ENCODE measurements around the gene CCS. TPM values are rescaled to one million over a fixed set of nuclear protein-coding genes. Genes with fewer than 3 reads are reported as not detected.

CCS gene
- total RNA-seq, 1 donor from 2014 or later = 40.5 TPM

DNA sequence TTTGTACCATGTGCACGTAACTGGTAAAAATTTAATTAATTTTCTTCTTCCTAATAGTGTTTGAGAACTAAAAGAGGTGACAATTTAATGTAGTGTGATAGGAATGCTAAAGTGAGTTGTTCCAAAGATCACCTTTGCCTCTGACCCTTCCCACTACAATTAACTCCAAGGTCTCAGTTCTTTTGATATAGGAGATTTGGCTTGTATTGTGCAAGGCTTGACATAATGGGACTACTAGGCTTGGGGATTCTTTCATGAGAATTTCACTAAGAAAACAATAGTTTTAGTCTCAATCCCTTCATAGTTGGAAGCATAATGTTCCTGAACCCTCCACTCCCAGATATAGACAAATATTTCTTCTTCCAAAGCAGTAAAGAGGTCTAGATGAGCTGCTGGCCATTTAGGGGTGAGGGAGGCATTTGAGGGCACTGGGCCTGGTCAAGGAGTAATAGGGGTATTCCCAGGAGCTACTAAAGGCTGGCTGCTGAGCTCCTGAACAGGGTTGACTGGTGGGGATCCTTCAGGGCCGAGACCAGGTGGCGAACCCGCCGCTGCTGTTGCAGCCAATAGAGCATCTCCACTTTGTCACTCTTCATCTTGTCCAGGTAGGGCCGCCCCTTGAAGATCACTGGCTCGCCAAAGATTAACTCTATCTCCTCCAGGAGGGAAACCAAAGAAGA lies 2.8 kb upstream of the CCS start:
- TF ChIP-seq, protein P1, sequence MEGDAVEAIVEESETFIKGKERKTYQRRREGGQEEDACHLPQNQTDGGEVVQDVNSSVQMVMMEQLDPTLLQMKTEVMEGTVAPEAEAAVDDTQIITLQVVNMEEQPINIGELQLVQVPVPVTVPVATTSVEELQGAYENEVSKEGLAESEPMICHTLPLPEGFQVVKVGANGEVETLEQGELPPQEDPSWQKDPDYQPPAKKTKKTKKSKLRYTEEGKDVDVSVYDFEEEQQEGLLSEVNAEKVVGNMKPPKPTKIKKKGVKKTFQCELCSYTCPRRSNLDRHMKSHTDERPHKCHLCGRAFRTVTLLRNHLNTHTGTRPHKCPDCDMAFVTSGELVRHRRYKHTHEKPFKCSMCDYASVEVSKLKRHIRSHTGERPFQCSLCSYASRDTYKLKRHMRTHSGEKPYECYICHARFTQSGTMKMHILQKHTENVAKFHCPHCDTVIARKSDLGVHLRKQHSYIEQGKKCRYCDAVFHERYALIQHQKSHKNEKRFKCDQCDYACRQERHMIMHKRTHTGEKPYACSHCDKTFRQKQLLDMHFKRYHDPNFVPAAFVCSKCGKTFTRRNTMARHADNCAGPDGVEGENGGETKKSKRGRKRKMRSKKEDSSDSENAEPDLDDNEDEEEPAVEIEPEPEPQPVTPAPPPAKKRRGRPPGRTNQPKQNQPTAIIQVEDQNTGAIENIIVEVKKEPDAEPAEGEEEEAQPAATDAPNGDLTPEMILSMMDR (IDR thresholded peaks at IDR 0.05) = no peak
- no peak for DNase-seq
- ATAC-seq = no peak

DNA sequence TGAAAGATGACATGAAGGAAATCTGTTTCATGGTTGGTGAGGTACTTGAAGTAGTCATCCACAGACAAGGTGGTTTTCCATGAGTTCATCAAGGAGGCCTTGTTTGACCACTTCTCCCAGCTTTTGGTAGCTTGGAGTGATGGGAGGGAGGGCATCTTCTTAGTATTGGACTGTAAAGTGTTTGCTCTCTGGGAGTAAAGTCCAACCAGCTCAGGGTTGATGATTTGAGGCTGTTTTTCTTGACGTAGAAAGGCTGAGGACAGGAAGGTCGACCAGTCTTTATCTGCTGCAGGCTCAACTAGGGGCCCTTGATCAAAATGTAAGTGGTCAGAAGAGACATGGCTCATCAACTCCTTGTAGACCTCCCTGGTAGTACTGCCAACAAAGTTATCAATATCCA lies 1.8 kb upstream of the CCS start:
- H3K27ac ChIP-seq = no peak overlapping the region
- H3K27me3 ChIP-seq (ENCODE audit: low read depth) = no peaks in the 10 kb centered on the region
- no peaks in the 10 kb centered on the region for H3K36me3 ChIP-seq
- ATAC-seq (no peak), DNase-seq (no peak)
- peaks cover 32% of the 10 kb centered on the region for H3K4me1 ChIP-seq
- intact Hi-C loops (cut with DNase I) = no loop called here
- no peaks in the 10 kb centered on the region for H3K9me3 ChIP-seq
- H3K4me3 ChIP-seq = no peak overlapping the region
- TF ChIP-seq, protein P1 (IDR thresholded peaks at IDR 0.05) = no peak

More for the DNA sequence above, 2.8 kb upstream of the CCS start:
- Histone ChIP-seq H3K4me1 (peaks cover 24% of the 10 kb centered on the region), H3K27me3 (ENCODE audit: low read depth) (no peaks in the 10 kb centered on the region), H3K36me3 (no peaks in the 10 kb centered on the region), H3K27ac (no peak overlapping the region), H3K4me3 (no peak overlapping the region), H3K9me3 (no peaks in the 10 kb centered on the region)
- intact Hi-C loops (cut with DNase I) = no loop called here

GRCh38 chr11:66593303-66593635 lies 284 bp downstream of the CCS start:
- H3K27ac ChIP-seq = peak overlapping the region; percentile 73
- H3K27me3 ChIP-seq (ENCODE audit: low read depth) = no peaks in the 10 kb centered on the region
- ATAC-seq (peak in 1 of 2 donors; percentile 32), DNase-seq (no peak)
- no peaks in the 10 kb centered on the region for H3K36me3 ChIP-seq
- TF ChIP-seq, protein P1 (IDR thresholded peaks at IDR 0.05) = no peak
- intact Hi-C loops (cut with DNase I) = no loop called here
- peak overlapping the region; percentile 67 for H3K4me3 ChIP-seq
- peaks cover 33% of the 10 kb centered on the region for H3K4me1 ChIP-seq
- H3K9me3 ChIP-seq = no peaks in the 10 kb centered on the region

DNA sequence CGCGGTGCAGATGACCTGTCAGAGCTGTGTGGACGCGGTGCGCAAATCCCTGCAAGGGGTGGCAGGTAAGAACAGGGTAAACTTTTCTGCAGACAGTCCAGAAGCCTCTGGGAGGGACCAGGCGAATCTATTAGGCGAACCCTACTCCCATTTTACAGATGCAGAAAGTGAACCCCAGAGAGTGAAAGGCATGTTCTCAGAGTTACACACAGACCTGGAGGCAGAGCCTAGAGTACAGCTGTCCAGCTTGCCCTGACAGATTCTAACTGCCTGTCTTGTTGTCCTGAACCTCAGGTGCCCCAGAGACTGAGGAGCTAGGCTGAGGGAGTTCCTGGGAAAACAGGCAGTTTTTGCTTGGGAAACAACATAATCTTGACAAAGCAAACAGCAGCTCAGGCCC lies 665 bp downstream of the CCS start:
- H3K36me3 ChIP-seq = no peaks in the 10 kb centered on the region
- TF ChIP-seq, protein P1 (IDR thresholded peaks at IDR 0.05) = no peak
- intact Hi-C loops (cut with DNase I) = no loop called here
- peak overlapping the region; percentile 67 for H3K4me3 ChIP-seq
- H3K4me1 ChIP-seq = peaks cover 33% of the 10 kb centered on the region
- no peaks in the 10 kb centered on the region for H3K9me3 ChIP-seq
- peak overlapping the region; percentile 73 for H3K27ac ChIP-seq
- DNase-seq (no peak), ATAC-seq (no peak)
- no peaks in the 10 kb centered on the region for H3K27me3 ChIP-seq (ENCODE audit: low read depth)

DNA sequence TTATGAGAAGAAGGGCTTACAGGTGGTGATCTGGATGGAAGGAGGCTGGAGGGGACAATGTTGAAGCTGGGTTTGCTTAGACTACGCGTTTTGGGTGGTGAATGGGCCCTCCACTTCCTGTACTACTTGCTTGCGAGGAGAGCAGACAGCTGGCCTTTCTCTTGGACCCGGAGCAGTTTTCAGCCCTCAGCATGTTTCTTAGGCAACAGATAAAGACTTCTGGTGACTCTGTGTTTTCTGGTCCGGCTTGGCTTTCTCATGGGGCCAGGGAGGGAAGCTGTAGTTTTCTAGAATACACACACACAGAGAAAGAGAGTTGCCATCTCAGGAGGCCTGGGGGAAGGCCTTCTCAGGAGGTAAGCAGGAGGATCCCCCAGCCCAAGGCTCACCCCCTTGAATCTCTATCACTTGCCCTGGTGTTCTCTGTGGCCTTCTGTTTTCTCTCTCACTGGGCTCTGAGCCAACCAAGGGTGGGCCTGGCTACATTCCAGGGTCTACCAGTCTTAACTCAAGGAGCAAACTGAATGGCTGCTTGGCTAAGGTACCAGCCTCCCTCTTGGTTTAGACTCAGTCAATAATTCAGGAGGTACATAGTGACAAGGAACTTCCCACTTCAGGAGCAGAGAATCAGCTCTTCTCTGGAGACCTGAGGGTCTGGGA lies 2.4 kb downstream of the CCS start:
- Histone ChIP-seq H3K4me1 (peaks cover 33% of the 10 kb centered on the region), H3K36me3 (peaks cover 16% of the 10 kb centered on the region), H3K4me3 (no peak overlapping the region), H3K27me3 (ENCODE audit: low read depth) (no peaks in the 10 kb centered on the region), H3K27ac (peak overlapping the region; percentile 54), H3K9me3 (no peaks in the 10 kb centered on the region)
- DNase-seq (no peak), ATAC-seq (no peak)
- TF ChIP-seq, protein P1 (IDR thresholded peaks at IDR 0.05) = no peak
- intact Hi-C loops (cut with DNase I) = no loop called here
